ENCODE measurements around the gene BCL2A1.
"Not testable (repeated sequence)": the region's sequence is repeated elsewhere in the genome, so short reads cannot be mapped to it uniquely, and the experiment has no call there.

Gene BCL2A1

GRCh38 chr15:79919749-79920511, 51.1 kb downstream of the BCL2A1 start:
- DNase-seq: no peak

DNA sequence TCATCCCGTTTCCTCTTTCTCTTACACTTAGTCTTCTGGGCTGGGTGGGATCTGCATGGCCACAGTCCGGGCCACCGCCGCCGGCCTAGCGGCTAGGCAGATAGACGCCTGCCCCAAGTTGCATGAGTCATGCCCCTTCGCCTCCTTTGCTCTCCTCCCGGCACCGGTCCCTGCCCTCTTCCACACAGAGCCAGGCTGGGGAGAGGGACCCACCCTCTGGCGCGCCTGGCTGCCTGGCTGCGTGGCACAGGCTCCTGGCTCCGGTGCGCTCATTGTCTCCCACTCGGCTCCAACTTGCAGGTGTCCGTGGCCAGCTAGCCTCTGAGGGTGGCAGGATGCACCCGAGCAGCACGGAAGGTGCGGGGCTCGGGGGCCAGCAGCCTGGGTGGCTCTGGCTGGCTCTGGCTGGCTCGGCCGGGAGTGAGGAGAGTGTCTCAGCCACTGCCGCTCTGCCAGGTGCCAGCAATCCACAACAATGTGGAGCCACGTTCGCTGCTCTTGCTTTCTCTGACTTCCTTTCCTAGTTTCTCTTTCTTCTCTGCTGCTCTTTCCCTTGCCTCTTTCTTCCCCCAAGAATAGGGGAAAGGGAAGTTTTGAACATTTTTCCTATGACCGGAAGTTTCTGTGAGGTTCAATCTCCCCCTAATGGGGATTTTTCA, 51.8 kb downstream of the BCL2A1 start:
- DNase-seq: no peak

DNA sequence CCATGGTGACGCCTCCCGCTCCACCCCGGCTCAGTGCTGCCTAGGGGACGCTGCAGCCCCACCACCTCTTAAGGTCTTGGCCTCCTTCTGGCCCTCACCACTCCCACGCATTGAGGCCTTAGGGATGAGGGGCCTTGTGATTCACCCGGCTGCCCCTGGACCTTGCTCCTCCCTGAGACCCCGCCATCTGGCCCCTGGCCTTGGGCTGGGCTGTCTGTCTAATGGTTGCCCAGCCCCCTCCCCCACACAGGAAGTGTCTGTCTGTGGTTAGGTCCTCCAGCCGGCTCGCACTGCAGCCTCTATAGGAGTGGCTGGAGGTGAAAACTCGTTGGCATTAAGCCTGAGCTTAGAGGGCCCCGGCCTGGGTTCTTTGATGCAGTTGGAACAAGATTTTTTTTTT, 52.7 kb downstream of the BCL2A1 start:
- no peak for DNase-seq

DNA sequence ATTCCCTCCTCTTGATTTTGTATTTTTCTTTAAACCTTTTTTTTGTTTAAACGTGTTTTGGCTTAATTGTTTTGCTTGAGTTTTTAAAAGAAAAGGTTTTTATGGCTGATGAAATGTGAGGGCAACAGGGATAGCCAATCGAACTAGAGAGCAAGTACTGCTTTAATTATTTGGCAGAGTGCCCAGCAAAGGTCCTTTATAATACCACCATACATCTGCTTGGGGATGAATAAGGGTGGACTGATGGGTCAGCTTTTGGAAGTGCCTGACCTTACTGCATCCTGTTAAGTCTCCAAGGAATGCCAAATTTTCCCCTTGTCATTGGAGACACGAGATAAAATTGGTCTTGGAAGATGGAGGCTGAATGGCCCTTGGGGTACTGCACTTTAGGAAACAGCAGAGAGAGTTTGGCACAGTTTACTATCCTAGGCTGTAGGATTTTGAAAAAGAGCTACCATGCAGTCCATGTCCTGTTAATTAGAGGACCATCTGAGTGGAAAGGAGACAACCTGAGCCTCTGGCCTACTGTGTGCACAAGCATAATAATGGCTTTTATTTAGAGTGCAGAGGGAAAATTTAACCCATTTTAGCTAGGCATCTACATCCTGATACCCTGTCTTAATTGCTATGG, 54.4 kb downstream of the BCL2A1 start:
- no peak for DNase-seq

- not testable (repeated sequence) for DNase-seq
Measured at GRCh38 chr15:79915776-79916501, 55.1 kb downstream of the BCL2A1 start.

DNA sequence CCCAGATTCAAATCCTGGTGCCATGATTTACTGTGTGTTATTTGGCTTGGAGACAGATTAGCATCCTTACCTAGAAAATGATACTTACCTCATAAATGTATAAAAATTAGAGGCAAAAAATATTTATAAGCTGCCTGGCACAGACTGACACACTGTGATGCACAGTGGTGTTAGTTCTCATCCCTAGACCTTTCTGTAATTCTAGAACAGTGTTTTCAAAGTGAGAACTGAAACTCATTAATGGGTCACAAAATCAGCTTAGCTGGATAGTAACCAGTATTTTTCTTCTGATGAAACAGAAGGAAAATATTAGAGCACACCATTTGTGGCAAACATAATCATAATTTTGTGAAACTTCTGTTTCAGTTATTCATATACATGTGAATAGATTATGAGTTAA, 56.3 kb downstream of the BCL2A1 start:
- no peak for DNase-seq

All from stimulated activated CD4-positive, alpha-beta T cell treated with anti-CD3 and anti-CD28 coated beads, Interleukin-1b, Interleukin-23, amount 100 ng/mL, for 48 hours (primary cell).